ENCODE data around the gene TEPSIN. TPM values are rescaled to one million over a fixed set of nuclear protein-coding genes. Genes with fewer than 3 reads are reported as not detected.

The TEPSIN gene
- total RNA-seq, 1 donor from 2014 or later: 53.8 TPM

DNA sequence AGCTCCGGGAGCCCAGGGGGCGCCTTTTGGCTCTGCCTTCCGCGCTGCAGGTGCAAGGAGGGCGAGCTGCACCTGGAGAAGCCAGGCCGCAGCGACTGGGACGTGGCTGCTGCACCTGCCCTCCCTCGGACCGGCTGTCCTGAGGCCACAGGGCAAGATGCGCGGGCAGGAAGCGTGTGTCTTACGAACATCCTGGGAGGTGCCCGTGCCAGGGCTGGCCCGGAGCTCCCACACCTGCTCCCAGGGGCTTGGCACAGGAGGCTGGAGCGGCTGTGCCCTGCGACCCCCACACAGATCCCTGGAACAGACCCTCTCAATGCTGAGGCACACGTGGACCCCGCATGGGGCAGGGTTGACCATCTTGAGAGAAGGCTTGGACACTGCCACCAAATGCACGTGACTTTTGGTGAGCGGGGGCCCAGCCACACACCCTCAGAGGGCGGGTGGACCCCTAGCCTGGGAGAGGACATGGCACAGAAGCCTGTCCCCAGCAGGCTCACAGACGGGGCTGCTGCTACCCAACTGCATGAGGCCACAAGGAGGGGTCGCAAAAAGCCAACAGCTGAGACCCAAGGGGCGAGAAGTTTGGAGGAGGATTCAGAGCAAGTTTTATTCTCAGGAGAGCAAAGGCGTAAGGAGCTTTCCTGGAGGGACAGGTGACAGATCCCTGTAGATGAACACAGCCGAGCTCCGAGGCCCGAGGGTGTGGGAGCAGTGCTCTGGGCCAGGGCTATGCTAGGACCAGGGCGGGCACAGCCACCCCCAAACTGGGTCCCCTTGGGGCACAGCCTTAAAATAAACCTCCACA is 11.6 kb upstream of the TEPSIN start:
- DNase-seq (ENCODE audit: extremely low read depth, low read depth, low spot score): no peak

DNA sequence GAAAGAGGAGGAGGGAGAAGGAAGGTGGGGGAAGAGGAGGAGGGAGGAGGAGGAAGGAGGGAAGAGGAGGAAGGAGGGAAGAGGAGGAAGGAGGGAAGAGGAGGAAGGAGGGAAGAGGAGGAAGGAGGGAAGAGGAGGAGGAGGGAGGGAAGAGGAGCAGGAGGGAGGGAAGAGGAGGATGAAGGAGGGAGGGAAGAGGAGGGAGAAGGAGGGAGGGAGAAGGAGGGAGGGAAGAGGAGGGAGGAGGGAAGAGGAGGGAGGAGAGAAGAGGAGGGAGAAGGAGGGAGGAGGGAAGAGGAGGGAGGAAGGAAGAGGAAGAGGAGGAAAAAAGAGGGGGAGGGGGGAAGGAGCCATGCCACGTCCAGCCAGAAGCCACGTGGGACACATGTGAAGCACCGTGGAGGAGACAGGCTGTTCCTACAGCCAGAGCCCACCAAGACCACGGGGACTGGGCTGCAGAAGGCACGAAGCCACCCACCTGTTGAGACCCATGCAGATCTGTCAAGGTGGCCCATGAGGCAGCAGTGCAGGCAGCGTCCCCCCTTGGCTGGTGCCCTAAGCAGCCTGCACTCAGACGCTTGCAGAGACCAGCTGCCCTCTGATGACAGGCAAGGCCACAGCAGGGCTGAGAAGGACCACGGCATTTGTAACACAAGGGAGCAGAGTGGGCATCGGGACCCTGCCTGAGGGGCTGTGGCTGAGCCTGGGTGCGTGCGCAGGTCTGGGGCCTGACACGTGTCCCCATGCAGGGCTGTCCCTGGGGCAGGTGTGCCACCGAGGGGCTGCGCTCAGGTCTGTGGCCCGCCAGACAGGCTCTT is 10.6 kb upstream of the TEPSIN start:
- DNase-seq (ENCODE audit: extremely low read depth, low read depth, low spot score): no peak

DNA sequence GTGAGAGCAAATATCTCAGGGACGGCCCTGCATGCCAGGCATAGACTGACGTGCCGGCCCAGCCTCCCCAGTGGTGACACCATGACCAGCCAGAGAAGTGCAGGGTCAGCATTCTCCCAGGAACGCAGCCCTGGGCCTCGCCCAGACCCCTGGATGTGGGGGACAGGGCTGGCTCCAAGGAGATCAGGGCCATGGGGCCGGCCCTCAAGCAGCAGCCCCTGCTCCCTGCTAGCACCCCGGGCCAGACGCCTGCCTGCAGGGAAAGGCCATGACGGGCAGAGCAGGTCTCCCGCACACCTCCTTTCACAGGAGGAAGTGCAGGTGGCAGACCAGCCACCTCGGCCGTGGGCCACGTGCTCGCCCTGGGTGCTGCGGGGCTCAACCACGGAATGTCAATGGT is 9.8 kb upstream of the TEPSIN start:
- DNase-seq (ENCODE audit: extremely low read depth, low read depth, low spot score): no peak

- no peak for DNase-seq (ENCODE audit: extremely low read depth, low read depth, low spot score)
Measured at GRCh38 chr17:81247339-81247990, 8.6 kb upstream of the TEPSIN start.

GRCh38 chr17:81246679-81247338 is 8.0 kb upstream of the TEPSIN start:
- DNase-seq (ENCODE audit: extremely low read depth, low read depth, low spot score): no peak

DNA sequence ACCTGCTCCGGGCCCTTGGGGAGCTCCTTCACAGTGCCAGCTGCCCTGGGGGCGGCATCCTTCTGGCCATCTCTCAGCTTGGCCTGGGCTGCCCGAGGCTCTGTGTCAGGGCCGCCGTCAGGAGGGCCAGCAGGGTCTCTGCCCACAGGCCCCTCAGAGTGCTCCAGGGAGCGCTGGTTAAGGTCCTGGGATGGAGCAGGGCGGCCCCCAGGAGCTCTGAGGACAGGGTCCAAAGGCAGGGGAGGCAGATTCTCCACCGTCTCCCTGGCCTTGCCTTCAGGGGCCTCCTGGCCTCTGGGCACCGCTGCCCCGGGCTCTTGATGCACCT is 7.5 kb upstream of the TEPSIN start:
- DNase-seq (ENCODE audit: extremely low read depth, low read depth, low spot score): no peak

GRCh38 chr17:81245665-81246342 is 6.9 kb upstream of the TEPSIN start:
- no peak for DNase-seq (ENCODE audit: extremely low read depth, low read depth, low spot score)

DNA sequence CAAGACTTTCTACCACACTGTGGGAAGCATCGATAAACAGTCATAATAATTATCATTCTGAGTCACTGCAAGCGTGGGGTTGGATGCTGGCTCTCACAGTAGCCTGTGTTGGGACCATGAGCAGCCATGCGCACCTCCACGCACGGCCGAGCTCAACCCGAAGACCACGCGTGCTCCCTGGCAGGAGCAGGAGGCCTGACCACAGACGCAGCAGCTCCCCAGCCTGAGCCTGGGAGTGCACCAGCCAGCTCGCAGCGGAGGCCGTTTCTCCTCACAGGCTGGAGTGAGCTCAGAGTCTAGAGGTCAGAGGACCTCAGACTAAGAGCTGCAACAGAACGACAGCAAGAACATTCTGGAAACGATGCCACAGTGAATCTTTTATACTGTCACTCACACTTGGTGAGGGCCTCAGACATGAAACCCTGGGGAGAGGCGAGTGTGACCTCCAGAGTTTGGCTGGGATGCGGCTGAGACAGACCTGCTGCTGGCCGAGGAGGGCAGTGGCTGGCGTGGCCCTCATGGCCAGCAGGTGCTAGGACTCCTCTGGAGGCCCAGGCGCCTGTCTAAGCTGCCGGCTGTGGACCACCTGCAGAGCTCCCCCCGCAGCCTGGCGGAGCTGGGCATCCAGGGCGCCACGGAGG is 6.3 kb upstream of the TEPSIN start:
- DNase-seq (ENCODE audit: extremely low read depth, low read depth, low spot score): no peak

GRCh38 chr17:81244358-81245023 is 5.6 kb upstream of the TEPSIN start:
- DNase-seq (ENCODE audit: extremely low read depth, low read depth, low spot score): no peak

GRCh38 chr17:81243333-81243664 is 4.4 kb upstream of the TEPSIN start:
- no peak for DNase-seq (ENCODE audit: extremely low read depth, low read depth, low spot score)

GRCh38 chr17:81242421-81243332 is 3.8 kb upstream of the TEPSIN start:
- no peak for DNase-seq (ENCODE audit: extremely low read depth, low read depth, low spot score)

GRCh38 chr17:81241648-81242420 is 3.0 kb upstream of the TEPSIN start:
- DNase-seq (ENCODE audit: extremely low read depth, low read depth, low spot score): no peak

DNA sequence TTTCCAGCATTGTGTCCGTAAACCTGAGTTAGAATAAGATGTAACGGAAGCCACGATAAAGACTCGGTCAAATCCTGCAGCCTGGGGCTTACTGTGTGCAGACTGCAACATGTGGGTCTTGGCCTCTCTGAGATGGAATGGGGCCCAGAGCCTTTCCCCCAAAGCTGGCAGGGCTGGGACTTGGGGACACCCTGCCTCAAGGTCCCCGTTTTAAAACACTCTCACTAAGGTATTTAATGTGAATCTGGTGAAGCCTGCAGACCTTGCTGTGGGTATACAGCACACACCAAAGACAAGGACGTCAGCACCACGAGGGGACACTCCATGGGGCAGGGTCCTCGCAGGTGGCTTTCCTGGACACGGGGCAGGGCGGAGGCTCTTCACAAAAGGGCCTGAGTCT is 2.3 kb upstream of the TEPSIN start:
- DNase-seq (ENCODE audit: extremely low read depth, low read depth, low spot score): no peak

GRCh38 chr17:81240761-81241160 is 1.9 kb upstream of the TEPSIN start:
- DNase-seq (ENCODE audit: extremely low read depth, low read depth, low spot score): no peak

GRCh38 chr17:81239714-81240555 is 1.1 kb upstream of the TEPSIN start:
- no peak for DNase-seq (ENCODE audit: extremely low read depth, low read depth, low spot score)

DNA sequence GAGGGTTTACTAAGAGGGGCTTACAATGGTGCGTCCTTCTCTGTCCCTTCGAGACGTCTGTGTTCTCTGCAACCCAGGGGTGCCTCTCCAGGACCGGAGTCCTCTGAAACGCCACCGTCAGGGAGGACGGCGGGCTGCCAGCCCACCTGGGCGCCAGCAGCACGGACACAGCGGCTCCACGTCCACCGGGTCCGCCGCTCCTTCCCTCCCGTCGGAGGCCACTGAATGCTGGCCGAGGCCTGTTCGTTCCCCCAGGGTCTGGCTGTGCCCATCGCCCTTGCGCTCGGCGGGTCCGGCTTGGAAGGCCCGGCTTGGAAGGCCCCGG is 403 bp downstream of the TEPSIN start:
- DNase-seq (ENCODE audit: extremely low read depth, low read depth, low spot score): no peak

Data from glomerular endothelial cell (primary cell).